AML-193 (cell line): ENCODE measurements around the gene SFXN5.
A peak's percentile ranks its signal among the peaks of the same experiment; 100 is the strongest.
"Not testable (repeated sequence)": the region's sequence is repeated elsewhere in the genome, so short reads cannot be mapped to it uniquely, and the experiment has no call there.

ENCODE experiments used
- DNase-seq, 2 experiments: peaks; one replicate each; lab custom pipeline; 2025; lab: John Stamatoyannopoulos, UW

The SFXN5 gene

DNA sequence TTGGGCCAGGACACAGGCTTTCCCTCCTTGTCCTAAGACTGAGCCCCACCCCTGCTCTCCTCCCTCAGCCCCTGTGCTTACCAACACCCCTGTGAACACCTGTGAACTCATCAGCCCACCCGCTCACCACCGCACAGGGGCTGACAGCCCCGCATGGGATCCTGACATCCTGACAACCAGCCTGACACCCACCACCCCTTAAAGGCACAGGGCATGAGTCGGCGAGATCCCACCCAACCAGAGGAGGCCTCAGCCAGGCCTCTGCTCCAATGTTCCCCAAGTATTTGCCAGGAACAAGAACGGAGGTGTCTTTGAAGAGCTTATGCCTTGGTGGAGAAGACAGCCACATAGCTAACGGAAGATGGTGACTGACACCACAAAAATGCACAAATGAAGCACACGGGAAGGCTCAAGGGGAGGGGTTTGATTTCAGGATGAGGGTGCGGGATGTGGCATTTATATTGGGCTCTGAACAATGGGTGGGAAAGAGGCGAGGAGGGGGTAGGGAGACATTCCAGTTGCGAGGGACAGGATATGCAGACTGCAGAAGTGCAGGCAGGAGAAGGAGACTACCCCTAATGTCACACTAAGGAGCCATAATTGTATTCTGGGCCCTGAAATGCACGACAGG, 30.2 kb upstream of the SFXN5 start:
- DNase-seq, result no peak

- no peak for DNase-seq
Observed at GRCh38 chr2:73100956-73101355, 29.4 kb upstream of the SFXN5 start.

- no peak for DNase-seq
Observed at GRCh38 chr2:73099486-73099885, 28.0 kb upstream of the SFXN5 start.

DNA sequence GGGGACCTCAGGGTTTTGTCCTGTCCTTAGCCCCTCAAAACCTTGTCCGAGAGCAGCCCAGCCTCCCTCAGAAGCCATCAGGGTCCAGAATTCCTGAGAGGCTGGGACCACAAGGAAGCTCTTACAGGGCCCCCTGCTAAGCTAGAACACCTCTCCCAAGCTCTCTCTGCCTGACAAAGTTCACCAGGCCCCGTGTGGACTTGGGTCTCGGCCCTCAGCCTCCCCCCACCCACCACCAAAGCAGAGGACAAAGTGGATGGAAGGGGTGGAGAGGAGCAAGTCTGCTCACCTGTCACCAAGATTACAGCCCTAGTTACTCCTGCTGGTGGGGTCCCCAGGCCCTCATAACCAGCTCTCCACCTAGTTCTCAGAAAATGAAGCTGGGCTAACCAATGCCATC, 24.4 kb upstream of the SFXN5 start:
- no peak for DNase-seq

GRCh38 chr2:73093601-73094218, 22.2 kb upstream of the SFXN5 start:
- not testable (repeated sequence) for DNase-seq

DNA sequence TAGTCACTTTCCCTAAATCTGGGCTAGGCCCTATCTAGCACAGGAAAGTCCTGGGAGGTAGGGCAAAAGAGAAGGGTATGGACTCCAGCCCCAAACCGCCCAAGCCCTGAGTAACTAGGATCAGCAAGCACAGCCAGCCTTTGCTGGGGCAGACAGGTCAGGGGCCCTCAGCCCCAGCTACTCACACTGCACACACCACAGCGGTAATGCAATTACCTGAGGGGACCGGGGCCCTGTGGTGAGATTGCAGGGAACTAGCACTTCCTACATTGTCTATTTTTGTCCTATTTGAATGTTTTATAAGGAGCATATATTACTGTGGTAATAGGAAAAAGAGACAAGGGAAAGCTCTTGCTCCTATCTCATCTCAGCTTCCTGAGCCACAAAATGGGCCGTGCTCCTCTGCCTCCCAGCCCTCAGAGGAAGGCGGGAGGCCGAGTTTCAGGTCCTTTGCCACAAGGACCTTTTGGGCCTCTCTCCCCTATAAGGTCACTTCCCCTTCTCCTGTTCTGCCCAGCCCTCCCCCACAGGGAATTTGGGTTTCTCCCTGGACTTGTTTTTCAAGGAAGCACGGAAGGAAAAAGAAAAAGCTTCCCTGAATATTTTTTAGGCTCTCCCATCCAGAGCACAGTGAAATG, 20.8 kb upstream of the SFXN5 start:
- DNase-seq, result no peak

- no peak for DNase-seq
Observed at GRCh38 chr2:73091696-73092095, 20.2 kb upstream of the SFXN5 start.

- no peak for DNase-seq
Observed at GRCh38 chr2:73091164-73091563, 19.7 kb upstream of the SFXN5 start.

- no peak for DNase-seq
Observed at GRCh38 chr2:73089270-73090030, 17.9 kb upstream of the SFXN5 start.

GRCh38 chr2:73088703-73089102, 17.2 kb upstream of the SFXN5 start:
- no peak for DNase-seq

- no peak for DNase-seq
Observed at GRCh38 chr2:73088211-73088610, 16.7 kb upstream of the SFXN5 start.

DNA sequence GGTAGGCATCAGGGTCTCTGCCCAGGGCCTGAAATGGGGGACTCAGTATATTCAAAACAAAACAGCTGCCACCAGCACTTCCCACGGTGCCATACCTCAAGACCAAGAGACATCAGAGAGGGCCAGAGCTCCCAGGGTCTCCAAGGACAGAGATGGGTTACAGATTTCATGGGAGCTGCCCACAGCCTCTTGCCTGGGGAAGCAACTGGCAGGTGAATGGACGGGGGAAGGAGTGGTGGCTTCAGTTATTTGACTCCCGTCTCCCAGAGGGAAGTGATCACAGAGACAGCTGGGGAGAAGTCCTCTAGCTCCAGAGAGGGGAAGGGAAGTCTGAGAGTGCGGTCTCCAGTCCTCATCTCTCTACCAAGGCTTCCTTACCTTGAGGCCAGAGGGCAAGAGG, 15.8 kb upstream of the SFXN5 start:
- no peak for DNase-seq

DNA sequence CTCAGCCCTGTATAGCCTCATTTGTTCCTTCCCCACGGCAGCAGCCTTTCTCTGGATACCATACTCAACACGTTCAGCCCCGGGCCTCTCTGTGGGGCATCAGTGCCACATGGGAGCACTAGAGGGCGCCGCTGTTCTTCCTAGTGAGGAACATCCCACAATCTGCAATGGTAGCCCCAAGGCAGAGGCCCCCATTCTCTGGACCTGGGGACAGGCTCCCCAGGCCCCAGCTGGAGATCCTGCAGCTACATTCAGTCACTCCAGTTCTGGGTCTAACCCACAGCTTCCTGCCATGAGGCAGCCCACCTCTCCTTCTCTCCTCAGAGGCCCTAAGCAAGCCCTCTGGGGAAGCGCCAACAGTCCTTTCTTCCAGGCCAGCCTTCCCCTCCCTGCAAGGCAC, 14.2 kb upstream of the SFXN5 start:
- peak; percentile 55 to 67 for DNase-seq

- DNase-seq, result no peak
Observed at GRCh38 chr2:73084971-73085370, 13.5 kb upstream of the SFXN5 start.

GRCh38 chr2:73083886-73084800, 12.6 kb upstream of the SFXN5 start:
- no peak for DNase-seq

DNA sequence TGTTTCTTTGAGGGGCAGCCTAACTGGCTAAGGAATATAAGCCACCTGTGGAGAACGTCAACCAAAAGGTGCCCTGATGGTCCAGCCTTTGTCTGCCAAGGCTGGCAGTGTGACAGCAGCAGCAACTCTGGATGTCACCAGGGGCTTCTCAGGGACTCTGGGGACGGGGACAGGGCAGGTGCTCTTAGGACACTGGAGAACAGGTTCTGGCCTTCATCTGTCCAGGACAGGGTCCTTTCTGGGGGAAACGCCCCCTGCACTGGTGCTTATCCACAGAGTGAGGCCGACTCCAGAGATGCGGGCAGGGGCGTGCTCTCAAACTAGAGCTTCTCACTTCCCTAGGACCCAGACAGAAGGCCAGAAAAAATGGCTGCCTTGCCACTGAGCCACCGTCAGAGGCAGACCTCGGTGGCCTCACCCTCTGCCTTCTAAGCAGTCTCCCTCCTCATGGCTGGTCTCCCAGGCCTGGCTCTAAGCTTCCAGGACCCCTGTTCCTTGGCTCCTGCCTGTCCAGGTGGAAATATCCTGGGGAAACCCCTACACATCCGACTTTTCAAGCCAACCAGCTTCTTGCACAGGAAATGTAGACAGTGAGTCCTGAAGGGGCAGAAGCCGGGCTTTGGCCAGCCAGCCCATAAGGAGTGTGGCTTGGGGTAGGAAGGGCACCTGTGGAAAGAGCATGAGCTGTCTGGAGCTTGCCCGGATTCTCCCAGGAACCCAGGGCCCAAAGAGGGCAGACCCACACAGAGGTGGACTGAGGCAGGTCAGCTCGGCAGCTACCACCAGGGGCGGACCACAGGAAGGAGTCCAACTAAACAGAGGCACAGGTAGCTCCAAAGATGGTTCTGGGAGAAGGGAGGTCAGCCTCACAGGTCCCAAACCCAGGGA, 11.3 kb upstream of the SFXN5 start:
- DNase-seq, result no peak

DNA sequence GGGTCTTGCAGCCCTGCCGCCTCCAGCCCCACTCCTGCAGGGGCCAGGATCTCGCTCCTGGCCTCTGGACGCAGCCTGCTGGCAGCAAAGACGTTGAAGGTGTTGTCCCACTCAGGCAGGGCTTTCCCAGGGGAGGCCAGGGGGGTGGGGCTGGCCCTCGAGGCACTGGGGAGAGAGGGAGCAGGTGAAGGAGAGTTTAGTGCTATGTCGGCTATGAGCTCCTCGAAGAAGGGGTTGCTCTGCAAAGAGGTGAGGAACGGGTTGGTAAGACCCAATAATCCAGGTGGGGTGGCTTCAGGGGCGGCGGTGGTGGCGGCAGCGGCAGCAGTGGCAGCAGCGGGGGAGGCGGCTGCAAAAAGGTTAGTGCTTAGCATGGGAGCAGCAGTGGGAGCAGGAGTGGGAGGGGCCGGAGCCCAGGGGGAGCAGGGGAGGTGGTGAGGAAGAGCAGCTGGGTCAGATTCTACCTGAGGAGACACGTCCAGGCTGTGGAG, 9.7 kb upstream of the SFXN5 start:
- no peak for DNase-seq

- DNase-seq, result no peak
Observed at GRCh38 chr2:73080321-73081131, 9.0 kb upstream of the SFXN5 start.

GRCh38 chr2:73079636-73080035, 8.1 kb upstream of the SFXN5 start:
- DNase-seq, result no peak
